ENCODE measurements around the gene UBE2R2.
"Not testable (repeated sequence)": the region's sequence is repeated elsewhere in the genome, so short reads cannot be mapped to it uniquely, and the experiment has no call there.

The UBE2R2 gene

DNA sequence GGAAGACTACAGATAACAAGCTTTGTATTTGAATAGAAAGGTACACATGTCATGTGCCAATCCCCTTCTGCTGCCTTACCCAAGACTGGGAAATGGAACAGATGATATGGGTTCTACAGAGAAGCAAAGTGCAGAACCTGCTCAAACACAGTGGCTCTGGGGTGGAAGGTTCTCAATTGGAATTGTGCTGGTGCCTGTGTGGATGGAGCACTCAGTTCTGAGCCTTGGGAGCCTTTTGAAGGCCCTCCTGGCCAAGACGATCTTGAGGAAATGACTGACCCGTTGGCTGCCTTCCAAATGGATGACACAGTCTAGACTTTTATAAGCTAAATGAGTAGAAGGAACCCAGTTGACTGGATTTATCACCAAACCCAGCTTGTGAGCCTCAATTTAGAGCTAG lies 25.8 kb upstream of the UBE2R2 start:
- peak; percentile 25 to 56 for DNase-seq
- no peak for TF ChIP-seq POLR2A (IDR thresholded peaks at IDR 0.05; ENCODE audit: low read length)
- no peak for TF ChIP-seq GATA1 (IDR thresholded peaks at IDR 0.05; ENCODE audit: low read depth, low read length)

DNA sequence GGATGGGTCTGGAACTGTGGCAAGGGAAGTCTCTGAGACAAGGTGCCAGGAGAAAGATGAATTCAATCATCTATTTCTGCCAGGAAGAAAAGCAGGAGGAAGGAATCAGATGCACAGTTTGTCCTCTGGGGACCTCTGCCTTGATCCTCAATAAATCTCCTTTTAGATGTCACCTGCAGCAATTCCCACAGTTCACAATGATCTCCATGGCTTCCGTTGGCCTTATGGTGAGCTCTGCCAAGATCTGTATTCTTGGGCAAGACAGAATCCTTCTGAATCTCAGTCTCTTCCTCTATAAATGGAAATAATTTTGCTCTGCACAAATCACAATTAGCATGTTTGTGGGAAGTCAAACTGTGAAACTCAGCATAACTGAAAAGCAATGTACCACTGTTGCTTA lies 23.5 kb upstream of the UBE2R2 start:
- not testable (repeated sequence) for DNase-seq

DNA sequence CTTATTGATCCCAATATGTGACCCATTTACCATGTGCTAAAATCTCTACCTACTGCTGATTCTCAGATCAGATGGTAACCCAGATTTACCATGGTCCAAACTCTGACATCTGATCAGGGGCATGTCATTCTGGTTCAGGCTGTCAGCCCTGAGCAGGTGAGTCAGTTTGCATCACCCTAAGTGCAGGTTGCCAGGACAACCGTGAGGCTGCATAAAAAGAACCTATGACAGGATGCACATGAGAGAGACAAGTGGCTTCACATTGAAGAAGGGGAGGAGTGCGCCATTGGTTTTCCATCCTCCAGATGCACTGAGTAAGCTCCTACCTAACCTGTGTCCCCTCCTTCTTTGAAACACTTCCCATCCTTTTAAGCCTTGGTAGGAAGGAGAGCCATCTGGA lies 22.4 kb upstream of the UBE2R2 start:
- DNase-seq: no peak
- TF ChIP-seq POLR2A (IDR thresholded peaks at IDR 0.05; ENCODE audit: low read length) (no peak), GATA1 (IDR thresholded peaks at IDR 0.05; ENCODE audit: low read depth, low read length) (no peak)

DNA sequence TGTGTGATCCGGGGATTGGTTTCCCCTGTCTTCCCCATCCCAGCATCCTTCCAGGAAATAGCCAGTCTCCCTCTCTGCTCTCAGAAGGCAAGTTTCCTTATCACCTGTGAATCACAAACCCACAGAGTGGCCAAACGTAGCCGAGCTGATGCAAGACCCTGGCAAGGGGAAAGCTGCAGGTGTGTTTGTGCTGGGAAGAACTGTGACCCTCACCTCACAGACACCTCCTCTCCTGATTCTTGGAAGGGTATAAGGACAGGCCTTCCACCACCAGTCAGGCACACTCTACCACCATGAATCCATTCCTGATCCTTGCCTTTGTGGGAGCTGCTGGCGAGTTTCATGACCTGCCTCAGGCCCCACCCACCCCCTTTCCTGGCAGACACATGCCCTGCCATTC lies 21.7 kb upstream of the UBE2R2 start, which contains the start of gene PRSS3:
PRSS3 (plus strand) TSS at position 281 of the 400 bp plus-strand sequence; CDS start at position 294, 13 bp downstream.
- DNase-seq: peak in 1 of 2 experiments; percentile 5
- TF ChIP-seq POLR2A (IDR thresholded peaks at IDR 0.05; ENCODE audit: low read length) (no peak), GATA1 (IDR thresholded peaks at IDR 0.05; ENCODE audit: low read depth, low read length) (no peak)

DNA sequence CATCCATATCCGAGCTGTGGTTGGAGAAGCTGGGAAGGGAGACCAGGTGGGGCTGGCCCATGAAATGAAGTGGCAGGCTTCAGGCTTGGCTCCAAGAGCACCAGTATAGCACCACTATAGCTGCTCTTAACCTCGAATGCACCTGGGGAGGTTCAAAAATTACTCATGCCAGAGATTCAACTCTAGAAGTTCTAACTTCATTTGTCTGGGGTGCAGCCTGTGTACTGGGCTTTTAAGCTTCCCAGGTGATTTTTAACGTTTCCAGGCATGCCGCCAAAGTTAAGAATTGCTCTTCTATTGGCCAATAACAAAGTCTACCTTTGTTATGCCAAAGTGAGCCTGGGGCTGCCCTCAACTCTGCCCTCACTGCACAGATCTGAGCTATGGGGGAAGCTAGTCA lies 21.1 kb upstream of the UBE2R2 start:
- TF ChIP-seq POLR2A (IDR thresholded peaks at IDR 0.05; ENCODE audit: low read length) (no peak), GATA1 (IDR thresholded peaks at IDR 0.05; ENCODE audit: low read depth, low read length) (no peak)
- no peak for DNase-seq

DNA sequence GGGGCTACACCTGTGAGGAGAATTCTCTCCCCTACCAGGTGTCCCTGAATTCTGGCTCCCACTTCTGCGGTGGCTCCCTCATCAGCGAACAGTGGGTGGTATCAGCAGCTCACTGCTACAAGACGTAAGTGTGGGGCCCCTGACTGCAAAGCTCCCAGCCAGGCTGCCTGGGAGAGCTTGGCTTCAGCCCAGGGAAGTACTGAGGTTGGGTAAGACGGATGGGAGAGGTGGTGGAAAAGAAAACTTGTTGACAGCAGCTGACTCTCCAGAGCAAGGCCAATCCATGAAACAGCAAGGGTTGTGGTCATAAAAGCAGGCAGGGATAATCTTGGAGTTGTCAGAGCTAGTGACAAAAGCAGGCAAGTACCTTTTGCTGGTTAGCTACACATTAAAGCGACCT lies 20.3 kb upstream of the UBE2R2 start:
- DNase-seq: not testable (repeated sequence)

DNA sequence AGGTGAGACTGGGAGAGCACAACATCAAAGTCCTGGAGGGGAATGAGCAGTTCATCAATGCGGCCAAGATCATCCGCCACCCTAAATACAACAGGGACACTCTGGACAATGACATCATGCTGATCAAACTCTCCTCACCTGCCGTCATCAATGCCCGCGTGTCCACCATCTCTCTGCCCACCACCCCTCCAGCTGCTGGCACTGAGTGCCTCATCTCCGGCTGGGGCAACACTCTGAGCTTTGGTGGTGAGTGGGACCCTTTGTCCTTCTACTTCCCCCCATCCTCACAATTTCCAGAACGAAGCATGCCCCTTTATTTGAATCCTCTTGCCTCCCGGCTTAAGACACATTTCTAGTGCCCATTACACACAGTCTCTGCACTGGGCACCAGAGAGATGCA lies 19.1 kb upstream of the UBE2R2 start:
- TF ChIP-seq POLR2A (IDR thresholded peaks at IDR 0.05; ENCODE audit: low read length) (no peak), GATA1 (IDR thresholded peaks at IDR 0.05; ENCODE audit: low read depth, low read length) (no peak)
- DNase-seq: no peak

DNA sequence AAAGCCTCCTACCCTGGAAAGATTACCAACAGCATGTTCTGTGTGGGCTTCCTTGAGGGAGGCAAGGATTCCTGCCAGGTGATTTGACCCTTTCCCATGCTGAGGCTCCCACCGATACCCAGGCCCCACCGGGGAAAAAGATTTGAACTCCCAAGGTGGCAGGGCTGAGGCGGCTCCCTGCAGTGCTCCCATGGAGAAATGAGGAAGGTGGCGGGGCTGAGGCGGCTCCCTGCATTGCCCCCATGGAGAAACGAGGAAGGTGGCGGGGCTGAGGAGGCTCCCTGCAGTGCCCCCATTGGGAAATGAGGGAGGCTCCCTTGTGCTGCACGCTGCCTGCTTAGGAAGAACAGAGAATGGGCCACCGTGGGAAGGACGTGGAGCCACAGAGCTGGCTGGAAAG lies 18.4 kb upstream of the UBE2R2 start:
- no peak for TF ChIP-seq GATA1 (IDR thresholded peaks at IDR 0.05; ENCODE audit: low read depth, low read length)
- no peak for TF ChIP-seq POLR2A (IDR thresholded peaks at IDR 0.05; ENCODE audit: low read length)
- no peak for DNase-seq

DNA sequence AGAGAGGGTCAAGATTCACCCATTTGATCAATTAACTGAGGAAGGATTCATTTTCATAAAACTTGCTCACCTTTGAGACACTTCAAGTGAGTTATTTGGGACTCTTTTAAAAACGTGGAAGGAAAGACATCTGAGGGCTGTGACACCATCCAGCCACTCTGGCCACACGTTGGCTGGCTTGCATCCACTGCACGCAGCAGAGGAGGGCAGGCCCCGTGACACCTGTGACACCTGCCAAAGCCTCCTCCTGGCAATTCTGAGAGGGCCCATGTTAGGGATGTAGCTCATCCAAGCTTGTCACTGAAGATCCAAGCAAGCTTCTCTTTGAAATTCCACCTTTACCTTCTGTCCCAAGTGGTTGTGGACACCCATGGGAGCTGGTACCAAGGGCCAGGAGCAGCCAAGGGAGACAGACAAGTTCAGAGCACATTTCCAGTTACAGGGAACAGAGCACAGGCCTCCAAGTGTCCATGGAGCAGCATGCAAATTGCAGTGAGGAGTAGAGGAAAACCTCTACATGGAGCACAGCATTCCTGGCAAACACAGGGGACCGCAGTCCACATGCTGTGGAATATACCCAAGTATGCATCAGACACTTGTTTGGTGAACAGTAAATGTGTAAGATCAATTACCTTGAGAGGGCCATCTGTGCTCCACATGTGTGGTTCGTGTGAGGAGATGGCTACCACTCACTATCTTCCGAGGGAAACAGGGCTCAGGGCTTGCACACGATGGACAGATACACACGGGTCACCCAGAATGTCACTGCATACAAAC lies 16.8 kb upstream of the UBE2R2 start:
- DNase-seq: no peak
- TF ChIP-seq GATA1 (IDR thresholded peaks at IDR 0.05; ENCODE audit: low read depth, low read length): no peak
- no peak for TF ChIP-seq POLR2A (IDR thresholded peaks at IDR 0.05; ENCODE audit: low read length)

DNA sequence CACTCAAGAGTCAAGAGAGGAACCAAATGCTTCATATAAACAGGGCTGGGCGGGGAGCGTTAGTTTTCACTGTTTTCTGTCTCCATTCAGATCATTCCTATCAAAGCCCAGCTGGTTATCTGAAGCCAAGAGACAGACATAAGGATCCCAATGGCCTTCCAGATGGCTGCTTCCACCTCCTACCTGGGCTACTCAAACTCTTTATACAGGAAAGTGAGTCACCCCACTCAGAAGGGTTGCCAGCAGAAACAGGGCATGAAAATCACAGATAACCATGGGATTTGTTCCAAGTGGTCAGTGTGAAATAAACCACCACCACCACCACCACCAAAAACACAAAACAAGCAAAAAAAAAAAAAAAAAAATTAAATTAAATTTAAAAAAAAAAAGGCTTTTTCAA lies 16.1 kb upstream of the UBE2R2 start:
- TF ChIP-seq POLR2A (IDR thresholded peaks at IDR 0.05; ENCODE audit: low read length): no peak
- no peak for TF ChIP-seq GATA1 (IDR thresholded peaks at IDR 0.05; ENCODE audit: low read depth, low read length)
- no peak for DNase-seq

DNA sequence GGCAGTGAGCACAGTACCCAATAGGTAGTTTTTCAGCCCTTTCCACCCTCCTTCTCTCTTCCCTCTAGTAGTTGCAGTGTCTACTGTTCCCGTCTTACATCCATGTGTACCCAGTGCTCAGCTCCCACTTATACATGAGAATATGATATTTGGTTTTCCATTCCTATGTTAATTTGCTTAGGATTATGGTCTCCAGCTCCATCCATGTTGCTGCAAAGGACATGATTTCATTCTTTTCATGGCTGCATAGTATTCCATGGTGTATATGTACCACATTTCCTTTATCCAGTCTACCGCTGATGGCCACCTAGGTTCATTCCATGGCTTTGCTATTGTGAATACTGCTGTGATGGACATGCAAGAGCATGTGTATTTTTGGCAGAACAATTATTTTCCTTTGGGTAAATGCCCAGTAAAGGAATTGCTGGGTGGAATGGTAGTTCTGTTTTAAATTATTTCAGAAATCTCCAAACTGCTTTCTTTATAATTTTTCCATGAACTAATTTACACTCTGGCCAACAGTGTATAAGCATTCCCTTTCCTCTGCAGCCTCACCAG lies 14.9 kb upstream of the UBE2R2 start:
- not testable (repeated sequence) for DNase-seq

DNA sequence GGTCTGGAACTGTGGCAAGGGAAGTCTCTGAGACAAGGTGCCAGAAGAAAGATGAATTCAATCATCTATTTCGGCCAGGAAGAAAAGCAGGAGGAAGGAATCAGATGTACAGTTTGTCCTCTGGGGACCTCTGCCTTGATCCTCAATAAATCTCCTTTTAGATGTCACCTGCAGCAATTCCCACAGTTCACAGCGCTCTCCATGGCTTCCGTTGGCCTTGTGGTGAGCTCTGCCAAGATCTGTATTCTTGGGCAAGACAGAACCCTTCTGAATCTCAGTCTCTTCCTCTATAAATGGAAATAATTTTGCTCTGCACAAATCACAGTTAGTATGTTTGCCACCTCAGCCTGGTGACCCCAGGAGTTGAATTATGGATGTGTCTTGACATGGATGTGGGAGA lies 12.8 kb upstream of the UBE2R2 start:
- not testable (repeated sequence) for DNase-seq

DNA sequence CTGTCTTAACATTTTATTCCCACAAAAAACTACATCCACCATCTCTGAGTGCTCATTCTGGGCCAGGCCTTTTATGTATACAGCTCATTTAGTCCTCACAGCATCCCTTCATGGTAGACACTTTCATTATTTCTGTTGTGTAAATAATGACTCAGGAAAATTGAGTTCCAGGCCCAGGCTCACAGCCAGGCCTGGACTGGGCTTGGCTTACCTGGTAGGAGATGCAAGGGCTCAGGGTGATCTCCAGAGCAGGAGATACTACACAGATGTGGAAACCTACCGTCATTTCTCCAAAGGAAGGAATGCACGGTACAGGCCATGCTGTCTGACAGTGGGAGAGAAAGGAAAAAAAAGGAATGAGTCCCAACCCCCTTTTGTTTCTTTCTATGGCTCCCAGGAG lies 9.8 kb upstream of the UBE2R2 start:
- DNase-seq: peak in 1 of 2 experiments; percentile 6

DNA sequence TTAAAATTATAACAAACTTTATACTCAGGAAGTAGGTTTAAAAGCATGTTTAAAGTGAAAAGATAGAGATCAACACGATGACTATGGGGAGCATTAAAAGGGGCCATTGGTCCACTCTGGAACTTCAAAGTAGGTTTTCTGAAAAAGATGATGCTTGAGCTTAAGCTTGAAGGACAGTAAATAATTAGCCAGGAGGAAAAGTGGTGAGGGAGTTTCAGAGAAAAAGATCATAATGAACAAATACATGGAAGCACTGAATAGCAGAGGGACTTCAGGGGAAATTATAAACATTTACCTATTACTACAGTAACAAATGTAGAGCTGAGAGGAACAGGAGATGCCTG lies 8.0 kb upstream of the UBE2R2 start:
- DNase-seq: not testable (repeated sequence)

DNA sequence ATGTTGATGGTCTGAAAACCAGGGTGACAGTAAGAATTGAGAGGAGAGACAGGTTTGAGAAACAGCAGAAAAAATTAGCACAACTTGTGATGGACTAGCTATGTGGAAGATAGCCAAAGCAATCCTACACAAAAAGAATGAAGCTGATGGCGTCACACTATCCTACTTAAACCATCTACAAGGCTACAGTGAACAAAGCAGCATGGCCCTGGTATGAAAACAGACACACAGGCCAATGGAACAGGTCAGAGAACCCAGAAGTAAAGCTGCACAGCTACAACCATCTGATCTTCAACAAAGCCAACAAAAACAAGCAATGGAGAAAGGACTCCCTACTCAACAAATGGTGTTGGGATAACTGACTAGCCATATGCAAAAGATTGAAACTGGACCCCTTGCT lies 7.5 kb upstream of the UBE2R2 start:
- no peak for DNase-seq
- TF ChIP-seq POLR2A (IDR thresholded peaks at IDR 0.05; ENCODE audit: low read length): no peak
- TF ChIP-seq GATA1 (IDR thresholded peaks at IDR 0.05; ENCODE audit: low read depth, low read length): no peak

Measured in erythroblast (primary cell).